Measurements from ENCODE around the gene FAM20C. TPM values are rescaled to one million over a fixed set of nuclear protein-coding genes. Genes with fewer than 3 reads are reported as not detected.
"Not testable (repeated sequence)": the region's sequence is repeated elsewhere in the genome, so short reads cannot be mapped to it uniquely, and the experiment has no call there.

Gene FAM20C
- total RNA-seq, 1 experiment from 2014 or later, result 35.8 TPM

GRCh38 chr7:262631-263311 lies 70.4 kb downstream of the FAM20C start:
- H3K4me1 ChIP-seq (ENCODE audit: insufficient read depth, low read length, poor library complexity, severe bottlenecking); H3K4me3 ChIP-seq (ENCODE audit: low read depth, low read length, poor library complexity, severe bottlenecking); DNase-seq (ENCODE audit: low spot score); POLR2A ChIA-PET (ENCODE audit: low non-redundant PET); H3K27me3 ChIP-seq (replicated peaks; ENCODE audit: insufficient read depth, low read depth, low read length, poor library complexity); intact Hi-C loops (cut with micrococcal nuclease; ENCODE audit: unreplicated experiment); H3K27ac ChIP-seq (ENCODE audit: low read depth, low read length, poor library complexity, severe bottlenecking); BruUV-seq (replicated peaks): not testable (repeated sequence)
- CTCF ChIA-PET, result interaction anchor here (0.6 kb wide), 1 partner anchor 459 kb away, joined by 3 read pairs; no protein-coding TSS in a partner anchor
- H3K9me3 ChIP-seq (ENCODE audit: low read depth, low read length, poor library complexity, severe bottlenecking), result peaks cover 16% of the 10 kb centered on the region
- peaks cover 19% of the 10 kb centered on the region for H3K36me3 ChIP-seq (ENCODE audit: insufficient read depth, low read length, poor library complexity, severe bottlenecking)
- peak; percentile 37 for TF ChIP-seq CTCF (conservative IDR thresholded peaks at IDR 0.05; ENCODE audit: low read depth, low read length)

- DNase-seq (ENCODE audit: low spot score); H3K4me1 ChIP-seq (ENCODE audit: insufficient read depth, low read length, poor library complexity, severe bottlenecking); POLR2A ChIA-PET (ENCODE audit: low non-redundant PET); H3K4me3 ChIP-seq (ENCODE audit: low read depth, low read length, poor library complexity, severe bottlenecking); H3K27ac ChIP-seq (ENCODE audit: low read depth, low read length, poor library complexity, severe bottlenecking); BruUV-seq (replicated peaks); H3K27me3 ChIP-seq (replicated peaks; ENCODE audit: insufficient read depth, low read depth, low read length, poor library complexity); intact Hi-C loops (cut with micrococcal nuclease; ENCODE audit: unreplicated experiment): not testable (repeated sequence)
- Histone ChIP-seq H3K36me3 (ENCODE audit: insufficient read depth, low read length, poor library complexity, severe bottlenecking) (peaks cover 19% of the 10 kb centered on the region), H3K9me3 (ENCODE audit: low read depth, low read length, poor library complexity, severe bottlenecking) (peaks cover 16% of the 10 kb centered on the region)
- peak; percentile 47 for TF ChIP-seq CTCF (conservative IDR thresholded peaks at IDR 0.05; ENCODE audit: low read depth, low read length)
- CTCF ChIA-PET, result interaction anchor here (0.7 kb wide), 1 partner anchor 243 kb away, joined by 4 read pairs; no protein-coding TSS in a partner anchor
Measured at GRCh38 chr7:263483-264351, 71.3 kb downstream of the FAM20C start.

GRCh38 chr7:264541-265191 lies 72.3 kb downstream of the FAM20C start:
- DNase-seq (ENCODE audit: low spot score), result no peak
- no TSS peak for BruUV-seq (replicated peaks)

More at GRCh38 chr7:264541-265191, 72.3 kb downstream of the FAM20C start:
- no peak overlapping the region for H3K4me3 ChIP-seq (ENCODE audit: low read depth, low read length, poor library complexity, severe bottlenecking)
- no peaks in the 10 kb centered on the region for H3K4me1 ChIP-seq (ENCODE audit: insufficient read depth, low read length, poor library complexity, severe bottlenecking)
- TF ChIP-seq EZH2 (IDR thresholded peaks at IDR 0.05; ENCODE audit: borderline replicate concordance, low read depth, low read length, poor library complexity, severe bottlenecking) (no peak), CTCF (conservative IDR thresholded peaks at IDR 0.05; ENCODE audit: low read depth, low read length) (no peak)
- H3K27me3 ChIP-seq (replicated peaks; ENCODE audit: insufficient read depth, low read depth, low read length, poor library complexity), result no peaks in the 10 kb centered on the region
- CTCF ChIA-PET, result no interaction called here
- peaks cover 19% of the 10 kb centered on the region for H3K36me3 ChIP-seq (ENCODE audit: insufficient read depth, low read length, poor library complexity, severe bottlenecking)
- intact Hi-C loops (cut with micrococcal nuclease; ENCODE audit: unreplicated experiment), result no loop called here
- POLR2A ChIA-PET (ENCODE audit: low non-redundant PET), result no interaction called here
- H3K27ac ChIP-seq (ENCODE audit: low read depth, low read length, poor library complexity, severe bottlenecking), result no peak overlapping the region
- peaks cover 16% of the 10 kb centered on the region for H3K9me3 ChIP-seq (ENCODE audit: low read depth, low read length, poor library complexity, severe bottlenecking)

Measured in A673 (cell line).